ES-I3 (cell line): Measurements from ENCODE around the gene GAL3ST1.
"Not testable (repeated sequence)": the region's sequence is repeated elsewhere in the genome, so short reads cannot be mapped to it uniquely, and the experiment has no call there.

Experiments used
- H3K36me3 ChIP-seq: 2 replicates; pipeline ENCODE4 v1.6.1; 2013; ENCODE audit warnings: mild to moderate bottlenecking, low read length, control low read depth, moderate library complexity; ENCODE audit not compliant: insufficient read depth
- H3K4me1 ChIP-seq: 2 replicates; pipeline ENCODE4 v1.6.1; 2013; ENCODE audit warnings: mild to moderate bottlenecking, control low read depth, low read length; ENCODE audit not compliant: insufficient read depth
- H3K9ac ChIP-seq: 2 replicates; pipeline ENCODE4 v1.6.1; 2013; ENCODE audit warnings: low read depth, mild to moderate bottlenecking, low read length, moderate library complexity
- H3K9me3 ChIP-seq: 2 replicates; pipeline ENCODE4 v1.6.1; 2013; ENCODE audit warnings: mild to moderate bottlenecking, low read length, moderate library complexity; ENCODE audit not compliant: control insufficient read depth, insufficient read depth

The GAL3ST1 gene

GRCh38 chr22:30584441-30584840 lies 10.0 kb upstream of the GAL3ST1 start:
- peaks cover 49% of the 10 kb centered on the region for H3K36me3 ChIP-seq
- no peaks in the 10 kb centered on the region for H3K4me1 ChIP-seq
- H3K9me3 ChIP-seq, result no peaks in the 10 kb centered on the region
- no peak overlapping the region for H3K9ac ChIP-seq

- H3K9me3 ChIP-seq, result no peaks in the 10 kb centered on the region
- H3K4me1 ChIP-seq, result no peaks in the 10 kb centered on the region
- H3K9ac ChIP-seq, result no peak overlapping the region
- H3K36me3 ChIP-seq, result peaks cover 45% of the 10 kb centered on the region
Observed at GRCh38 chr22:30582788-30583545, 8.5 kb upstream of the GAL3ST1 start.

DNA sequence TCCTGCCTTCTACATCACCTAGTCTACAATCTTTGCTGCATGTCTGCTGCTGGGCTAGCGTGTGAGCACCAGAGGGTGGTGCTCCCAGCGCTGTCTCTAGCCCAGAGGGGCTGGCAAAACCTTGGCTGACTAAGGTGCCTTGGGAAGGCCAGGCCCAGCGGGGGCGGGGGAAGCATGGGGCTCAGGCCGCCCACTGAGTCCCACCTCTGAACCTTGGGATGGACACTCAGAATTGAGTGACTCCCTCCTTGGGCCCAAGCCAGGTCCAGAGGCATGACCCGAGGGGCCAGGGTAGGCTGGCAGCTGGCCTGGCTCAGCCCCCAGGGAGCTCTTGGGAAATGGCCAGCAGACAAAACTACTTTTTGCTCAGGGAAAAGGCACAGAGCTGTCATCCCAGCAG lies 7.6 kb upstream of the GAL3ST1 start:
- Histone ChIP-seq H3K4me1 (no peaks in the 10 kb centered on the region), H3K9ac (no peak overlapping the region), H3K9me3 (no peaks in the 10 kb centered on the region), H3K36me3 (peaks cover 39% of the 10 kb centered on the region)

- H3K36me3 ChIP-seq, result peaks cover 31% of the 10 kb centered on the region
- H3K4me1 ChIP-seq, result no peaks in the 10 kb centered on the region
- no peaks in the 10 kb centered on the region for H3K9me3 ChIP-seq
- no peak overlapping the region for H3K9ac ChIP-seq
Observed at GRCh38 chr22:30580896-30581295, 6.4 kb upstream of the GAL3ST1 start.

- no peaks in the 10 kb centered on the region; the same call in 1 of the 2 replicates for H3K4me1 ChIP-seq
- peaks cover 15% of the 10 kb centered on the region; the same call in 1 of the 2 replicates for H3K36me3 ChIP-seq
- no peaks in the 10 kb centered on the region for H3K9me3 ChIP-seq
- no peak overlapping the region for H3K9ac ChIP-seq
Observed at GRCh38 chr22:30578481-30578880, 4.0 kb upstream of the GAL3ST1 start.

- Histone ChIP-seq H3K9ac (no peak overlapping the region), H3K9me3 (no peaks in the 10 kb centered on the region), H3K36me3 (peaks cover 10% of the 10 kb centered on the region; the same call in 1 of the 2 replicates), H3K4me1 (no peaks in the 10 kb centered on the region; the same call in 1 of the 2 replicates)
Observed at GRCh38 chr22:30575859-30576258, 1.4 kb upstream of the GAL3ST1 start.

GRCh38 chr22:30574997-30575671 lies 669 bp upstream of the GAL3ST1 start:
- H3K36me3 ChIP-seq, result peaks cover 7% of the 10 kb centered on the region; the same call in 1 of the 2 replicates
- H3K4me1 ChIP-seq, result no peaks in the 10 kb centered on the region; the same call in 1 of the 2 replicates
- H3K9ac ChIP-seq, result peak overlapping the region; percentile 51; the same call in 1 of the 2 replicates
- no peaks in the 10 kb centered on the region for H3K9me3 ChIP-seq

DNA sequence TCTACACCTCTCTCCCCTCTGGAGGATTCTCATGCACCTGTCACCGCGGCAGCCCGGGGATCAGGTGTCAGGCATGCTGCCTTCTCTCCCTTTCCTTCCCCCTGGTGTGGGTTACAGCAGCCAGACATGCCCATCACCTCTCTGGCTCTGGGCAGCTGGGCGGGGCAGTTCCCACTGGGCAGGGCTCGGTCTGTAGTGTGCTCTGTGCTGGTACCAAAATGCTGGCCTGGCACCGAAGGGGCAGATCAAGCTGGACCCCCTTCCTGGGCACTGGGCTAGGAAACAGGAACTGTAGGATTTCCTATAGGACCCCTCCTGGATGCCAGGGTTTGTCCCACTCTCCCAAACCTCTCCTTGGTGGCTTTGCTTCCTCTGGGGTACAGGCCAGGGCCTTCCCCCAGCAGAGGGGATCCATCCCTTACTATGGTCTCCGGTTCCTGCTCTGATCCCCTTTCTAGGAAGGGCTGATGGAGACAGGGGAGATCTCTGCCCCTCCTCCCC lies 821 bp downstream of the GAL3ST1 start:
- peak overlapping the region; percentile 78; the same call in 1 of the 2 replicates for H3K9ac ChIP-seq

DNA sequence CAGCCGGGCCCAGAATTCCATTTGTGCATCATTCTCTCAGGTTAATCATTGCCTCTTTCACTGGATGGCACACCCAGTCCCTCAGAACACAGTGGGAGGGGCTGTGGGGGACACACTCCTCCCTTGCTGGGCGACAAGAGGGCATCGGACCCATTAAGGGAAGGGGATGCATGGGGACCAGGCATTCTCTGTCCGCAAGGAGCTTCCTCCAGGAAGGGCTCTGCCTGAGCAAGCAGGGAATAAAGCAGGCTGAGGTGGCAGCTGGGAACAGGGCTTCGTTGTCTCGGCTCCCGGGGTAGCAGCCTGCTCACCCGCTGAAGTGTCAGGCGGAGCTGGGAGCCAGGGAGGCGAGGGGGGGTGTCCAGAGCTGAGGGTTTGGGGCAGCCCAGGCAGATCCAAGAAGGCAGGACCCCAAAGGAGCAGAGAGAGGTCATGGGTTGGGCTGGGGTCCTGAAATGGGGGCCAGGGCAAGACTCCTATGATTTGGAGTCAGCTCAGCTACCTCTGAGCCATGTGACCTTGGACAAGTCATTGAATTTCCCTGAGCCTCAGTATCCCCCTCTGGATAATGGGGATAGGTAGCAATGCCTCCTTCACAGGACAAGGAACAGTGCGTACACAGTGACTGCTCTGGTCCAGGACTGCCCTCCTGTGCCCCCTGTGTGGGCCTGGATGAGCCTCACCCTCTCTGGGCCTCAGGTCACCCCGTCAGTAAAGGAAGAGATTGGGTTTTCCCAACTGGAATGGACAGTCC lies 1.4 kb downstream of the GAL3ST1 start:
- Histone ChIP-seq H3K36me3 (peaks cover 7% of the 10 kb centered on the region; the same call in 1 of the 2 replicates), H3K9me3 (no peaks in the 10 kb centered on the region), H3K4me1 (no peaks in the 10 kb centered on the region; the same call in 1 of the 2 replicates), H3K9ac (no peak overlapping the region)

More for the DNA sequence above, 821 bp downstream of the GAL3ST1 start:
- Histone ChIP-seq H3K9me3 (no peaks in the 10 kb centered on the region), H3K36me3 (peaks cover 7% of the 10 kb centered on the region; the same call in 1 of the 2 replicates), H3K4me1 (no peaks in the 10 kb centered on the region; the same call in 1 of the 2 replicates)

- no peaks in the 10 kb centered on the region for H3K9me3 ChIP-seq
- no peak overlapping the region for H3K9ac ChIP-seq
- H3K36me3 ChIP-seq, result peaks cover 3% of the 10 kb centered on the region; the same call in 1 of the 2 replicates
- H3K4me1 ChIP-seq, result no peaks in the 10 kb centered on the region; the same call in 1 of the 2 replicates
Observed at GRCh38 chr22:30572210-30572609, 2.3 kb downstream of the GAL3ST1 start.

DNA sequence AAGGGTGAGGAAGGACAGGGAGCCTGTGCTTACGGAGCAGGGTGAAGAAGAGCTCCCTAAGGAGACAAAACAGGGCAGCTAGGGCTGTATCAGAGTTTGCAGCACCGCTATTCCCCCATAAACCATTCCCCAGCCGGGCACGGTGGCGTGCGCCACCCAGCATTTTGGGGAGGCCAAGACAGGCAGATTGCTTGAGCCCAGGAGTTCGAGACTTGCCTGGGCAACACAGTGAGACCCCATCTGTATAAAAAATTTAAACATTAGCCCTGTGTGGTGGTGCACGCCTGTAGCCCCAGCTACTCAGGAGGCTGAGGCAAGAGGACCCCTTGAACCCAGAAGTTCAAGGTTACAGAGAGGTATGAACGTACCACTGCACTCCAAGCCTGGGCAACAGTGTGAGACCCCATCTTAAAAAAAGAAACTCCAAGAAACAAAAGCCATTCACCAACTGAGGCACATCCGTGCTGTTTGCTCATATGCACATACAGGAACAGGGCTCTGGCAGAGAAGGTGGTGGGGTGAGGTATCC lies 4.7 kb downstream of the GAL3ST1 start:
- no peak overlapping the region for H3K9ac ChIP-seq
- H3K36me3 ChIP-seq, result no peaks in the 10 kb centered on the region
- peaks cover 2% of the 10 kb centered on the region; the same call in 1 of the 2 replicates for H3K4me1 ChIP-seq
- no peaks in the 10 kb centered on the region for H3K9me3 ChIP-seq

DNA sequence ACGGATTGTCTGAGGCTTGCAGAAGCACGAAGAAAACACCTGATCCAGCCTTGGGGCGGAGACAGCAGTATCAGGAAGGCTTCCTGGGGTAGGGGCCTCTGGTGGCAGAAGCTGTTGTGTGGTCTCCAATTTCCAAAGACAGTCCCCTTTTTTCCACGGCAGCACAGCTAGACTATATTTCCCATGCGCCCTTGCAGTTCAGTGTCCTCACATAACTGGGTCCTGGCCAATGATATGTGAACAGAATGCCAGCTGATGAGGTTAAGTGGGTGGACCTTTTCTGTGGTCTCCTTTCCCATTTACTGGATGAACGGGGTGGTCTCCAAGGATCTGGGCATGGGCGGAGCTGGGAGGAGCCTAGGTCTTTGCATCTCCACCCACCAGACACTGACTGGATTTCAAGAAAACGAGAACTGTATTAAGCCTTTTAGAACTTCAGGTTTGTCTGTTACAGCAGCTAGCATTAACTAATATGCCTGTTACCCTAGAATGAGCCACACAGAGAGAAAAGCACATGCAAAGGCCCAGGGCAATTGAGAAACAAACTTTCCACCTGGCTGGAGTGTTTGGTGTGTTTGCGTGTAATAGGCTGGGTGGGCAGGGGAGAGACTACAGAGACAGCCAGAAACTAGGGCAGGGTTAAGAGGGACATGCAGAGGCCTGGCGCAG lies 6.2 kb downstream of the GAL3ST1 start:
- H3K9me3 ChIP-seq, result no peaks in the 10 kb centered on the region
- H3K4me1 ChIP-seq, result peaks cover 9% of the 10 kb centered on the region
- H3K36me3 ChIP-seq, result no peaks in the 10 kb centered on the region
- no peak overlapping the region for H3K9ac ChIP-seq

DNA sequence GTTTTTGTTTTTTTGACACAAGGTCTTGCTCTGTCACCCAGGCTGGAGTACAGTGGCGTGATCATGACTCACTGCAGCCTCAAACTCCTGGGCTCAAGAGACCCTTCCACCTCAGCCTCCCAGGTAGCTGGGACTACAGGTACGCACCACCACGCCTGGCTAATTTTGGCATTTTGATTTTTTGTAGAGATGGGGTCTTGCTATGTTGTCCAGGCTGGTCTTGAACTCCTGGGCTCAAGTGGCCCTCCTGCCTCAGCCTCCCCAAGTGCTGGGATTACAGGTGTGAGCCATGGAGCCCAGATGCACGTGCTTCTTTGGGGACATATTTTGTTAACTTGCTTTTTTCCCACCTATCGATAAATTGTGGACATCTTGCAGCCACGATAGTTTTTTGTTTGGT lies 7.2 kb downstream of the GAL3ST1 start:
- H3K4me1 ChIP-seq, H3K9ac ChIP-seq, H3K9me3 ChIP-seq, H3K36me3 ChIP-seq: not testable (repeated sequence)
